K562 (cell line): ENCODE measurements around the gene BMF. TPM values are rescaled to one million over a fixed set of nuclear protein-coding genes. Genes with fewer than 3 reads are reported as not detected.

ENCODE experiments used
- ATAC-seq: fragments of 200-7000 bp; cut with Tn5 transposase; 3 replicates; pipeline ENCODE4 v1.9.1; 2020; ENCODE audit warnings: moderate library complexity
- BruUV-seq: library from RNA; stranded (reverse); fragments of 400-500 nt; replicated peaks from 2 replicates; lab custom pipeline; 2021; lab: Mats Ljungman, UMichigan
- CTCF ChIA-PET: fragments of 300-600 bp; formaldehyde crosslinking; extraction: SDS; loops from one replicate; lab custom pipeline; 2021; ENCODE audit warnings: low intra/inter-chr PET ratio; lab: Yijun Ruan, JAX
- POLR2A ChIA-PET: fragments of 300-600, 350-650 bp; sonication (Branson Sonifier 250); formaldehyde crosslinking; extraction: SDS; loops from one replicate; lab custom pipeline; 2021; ENCODE audit warnings: antibody characterized with exemption, inconsistent platforms; lab: Yijun Ruan, JAX
- DNase-seq, 4 experiments: peaks; one replicate each; pipeline versions ENCODE4 v3.0.0 to v3.0.0-alpha.2; 2011 to 2018; ENCODE audit warnings: low spot score in 3 of 4, mixed read lengths in 3 of 4; ENCODE audit errors: extremely low read depth in 1 of 4
- FAIRE-seq: peaks from 2 replicates; lab custom pipeline; 2011; peaks lifted over from hg19 to GRCh38; lab: Jason Lieb, UNC
- H2AFZ ChIP-seq: 2 replicates; pipeline ENCODE4 v1.6.0; 2011; ENCODE audit warnings: low read depth, low read length, control low read depth, inconsistent platforms
- H3K27ac ChIP-seq: fragments of 200-600 bp; 3 replicates; pipeline ENCODE4 v1.8.0; 2011; ENCODE audit warnings: low read depth, mild to moderate bottlenecking, control low read depth, inconsistent platforms, low read length, moderate library complexity, mixed read lengths; ENCODE audit errors: extremely low read depth
- H3K27me3 ChIP-seq, 2 experiments: fragments of 300-600 bp in 1 of 2; 2 replicates in 1 of 2; 3 replicates in 1 of 2; pipeline versions ENCODE4 v1.6.0 to v1.8.0; 2011; ENCODE audit warnings: inconsistent platforms in 2 of 2, low read length in 2 of 2, mild to moderate bottlenecking in 1 of 2, mixed read lengths in 1 of 2, moderate library complexity in 1 of 2; ENCODE audit not compliant: control insufficient read depth in 2 of 2, insufficient read depth in 2 of 2
- H3K36me3 ChIP-seq: fragments of 300-600 bp; 3 replicates; pipeline ENCODE4 v1.8.0; 2011; ENCODE audit warnings: mild to moderate bottlenecking, low read length, inconsistent platforms; ENCODE audit not compliant: control insufficient read depth, insufficient read depth
- H3K4me1 ChIP-seq, 2 experiments: fragments of 200-600 bp in 1 of 2; replicated peaks in 1 of 2; 2 replicates in 1 of 2; 3 replicates in 1 of 2; pipeline versions ENCODE4 v1.5.1 to v1.8.0; 2011; ENCODE audit warnings: inconsistent platforms in 2 of 2, low read length in 2 of 2, mild to moderate bottlenecking in 1 of 2, mixed read lengths in 1 of 2, moderate library complexity in 1 of 2; ENCODE audit not compliant: control insufficient read depth in 2 of 2, insufficient read depth in 2 of 2
- H3K4me2 ChIP-seq: 2 replicates; pipeline ENCODE4 v1.6.1; 2011; ENCODE audit warnings: low read length, control low read depth, inconsistent platforms, mixed read lengths; ENCODE audit not compliant: insufficient read depth
- H3K4me3 ChIP-seq: fragments of 200-600 bp; sonication (generic), shearing (Covaris generic); 2 replicates; pipeline ENCODE4 v1.5.1; 2016; ENCODE audit warnings: control low read depth, inconsistent platforms
- H3K79me2 ChIP-seq: fragments of 200-600 bp; 3 replicates; pipeline ENCODE4 v1.8.0; 2011; ENCODE audit warnings: low read length, inconsistent platforms; ENCODE audit not compliant: control insufficient read depth, insufficient read depth
- H3K9ac ChIP-seq, 2 experiments: 2 replicates each; pipeline versions ENCODE4 v1.6.0 to v1.6.1; 2011; ENCODE audit warnings: low read depth in 2 of 2, low read length in 2 of 2, control low read depth in 1 of 2, inconsistent platforms in 1 of 2, mild to moderate bottlenecking in 1 of 2, mixed read lengths in 1 of 2; ENCODE audit not compliant: insufficient read depth in 1 of 2
- H3K9me1 ChIP-seq: one replicate; pipeline ENCODE4 v1.6.0; 2011; ENCODE audit warnings: inconsistent platforms, mild to moderate bottlenecking, low read length, moderate library complexity; ENCODE audit not compliant: control insufficient read depth, insufficient read depth
- H3K9me3 ChIP-seq: replicated peaks from 2 replicates; pipeline ENCODE4 v1.5.1; 2011; ENCODE audit warnings: low read depth, low read length, inconsistent platforms; ENCODE audit not compliant: control insufficient read depth, insufficient read depth
- H4K20me1 ChIP-seq: replicated peaks from 2 replicates; pipeline ENCODE4 v1.6.1; 2011; ENCODE audit warnings: low read length, inconsistent platforms, mixed read lengths; ENCODE audit not compliant: control insufficient read depth, insufficient read depth
- ATF3 ChIP-seq, 2 experiments: fragments of 450-650 bp in 1 of 2; sonication (generic) in 1 of 2; formaldehyde crosslinking in 1 of 2; IDR thresholded peaks in 1 of 2; conservative IDR thresholded peaks in 1 of 2; 2 replicates each; pipeline versions ENCODE4 v1.6.1 to v1.8.1; 2016 to 2023; ENCODE audit warnings: mild to moderate bottlenecking in 2 of 2, moderate library complexity in 2 of 2, inconsistent platforms in 1 of 2, missing genetic modification reagents in 1 of 2
- KDM2B ChIP-seq: fragments of 250-450 bp; sonication (Bioruptor Pico); IDR thresholded peaks from 2 replicates; pipeline ENCODE4 v1.8.0; 2021; ENCODE audit warnings: mild to moderate bottlenecking, moderate library complexity
- PYGO2 ChIP-seq: fragments of 450-650 bp; IDR thresholded peaks from 2 replicates; pipeline ENCODE4 v1.6.1; 2016; ENCODE audit warnings: mild to moderate bottlenecking, missing genetic modification characterization, moderate library complexity, missing compliant biosample characterization
- RBM25 ChIP-seq: fragments of 200-400 bp; formaldehyde crosslinking; IDR thresholded peaks from 2 replicates; pipeline ENCODE4 v1.6.1; 2018; ENCODE audit warnings: low read length, low read depth, moderate library complexity; ENCODE audit not compliant: severe bottlenecking
- SP1 ChIP-seq: sonication (generic); formaldehyde crosslinking; IDR thresholded peaks from 2 replicates; pipeline ENCODE4 v1.8.1; 2022; ENCODE audit warnings: mild to moderate bottlenecking, missing genetic modification reagents
- WGBS: fragments of 100-300 bp; shearing (Covaris generic); methylation state at CpG from one replicate; pipeline ENCODE4 v1.1.6; 2016; ENCODE audit warnings: low coverage, mixed read lengths; ENCODE audit not compliant: insufficient coverage; ENCODE audit errors: missing lambda C conversion rate; 5-methylcytosine and 5-hydroxymethylcytosine counted together
- in situ Hi-C: fragments of 300-500 bp; cut with MboI; formaldehyde crosslinking; loops from 4 replicates; pipeline ENCODE4 v1.15.0; 2018; ENCODE audit warnings: inconsistent platforms, mixed read lengths
- intact Hi-C: fragments of 100-400 bp; cut with micrococcal nuclease; formaldehyde crosslinking; loops from 2 replicates; pipeline ENCODE4 v1.14.2; 2022
- polyA plus RNA-seq, 8 experiments: library from polyadenylated mRNA; depleted of rRNA in 4 of 8; stranded (reverse) in 5 of 8; unstranded in 3 of 8; fragments of >200 nt; fragmentation: Nextera tagmentation in 2 of 8; fragmentation: Illumina TruSeq in 1 of 8; extraction: Ambion mirVana in 2 of 8; extraction: Trizol in 1 of 8; gene quantifications; 2 replicates each; pipeline versions ENCODE4 v1.2.1 to v1.2.3, GENCODE V29; 2011 to 2014; ENCODE audit warnings: inconsistent platforms in 1 of 8, missing spikeins in 1 of 8
- total RNA-seq, 7 experiments: library from RNA; depleted of rRNA in 6 of 7; stranded (reverse); fragments of >200 nt in 6 of 7; fragmentation: Illumina TruSeq in 2 of 7; extraction: Trizol in 2 of 7; gene quantifications; 2 replicates each; pipeline versions ENCODE4 v1.2.1 to v1.2.3, GENCODE V29; 2011 to 2021; ENCODE audit warnings: low replicate concordance in 1 of 7

The BMF gene
- total and polyA plus RNA-seq, 9 of the 15 experiments (the other 6 are each of a cell fraction or from before 2014, with no cell fraction given): 0.25 to 0.91 (median 0.59) TPM; not detected in 2

DNA sequence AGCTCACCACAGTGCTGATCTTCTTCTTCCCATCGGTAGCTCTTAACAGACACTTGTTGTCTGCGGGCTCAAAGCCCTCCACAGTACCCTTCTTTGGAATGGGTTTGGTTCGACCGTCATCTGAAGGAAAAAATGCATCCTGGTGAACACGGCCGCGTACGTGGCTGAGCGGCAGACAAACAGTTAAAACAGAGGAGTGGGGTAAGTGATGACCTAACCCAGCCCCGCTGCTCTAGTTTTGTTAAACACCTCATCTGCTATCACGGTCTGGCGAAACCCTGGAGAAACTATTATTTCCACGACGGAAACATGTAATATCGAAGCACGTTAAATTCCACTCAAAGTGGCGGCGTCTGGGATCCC lies 70.4 kb downstream of the BMF start:
- H3K79me2 ChIP-seq: peaks cover 39% of the 10 kb centered on the region
- intact Hi-C loops: no loop called here
- H3K27me3 ChIP-seq: no peaks in the 10 kb centered on the region
- peak in 1 of 4 experiments; percentile 35 for DNase-seq
- in situ Hi-C loops: no loop called here
- TF ChIP-seq PYGO2 (tag): no peak
- TF ChIP-seq RBM25: peak; percentile 66
- 0 out of 2 replicates have a peak, but pooled peaks have one; percentile 47 for TF ChIP-seq KDM2B (CRISPR knock-in tag)
- peak; percentile 63 for TF ChIP-seq ATF3 (IDR thresholded peaks at IDR 0.05)
- TF ChIP-seq ATF3 (CRISPR knock-in tag; conservative IDR thresholded peaks at IDR 0.05): no peak
- peak; percentile 16; the same call in 1 of the 2 replicates for TF ChIP-seq SP1 (CRISPR knock-in tag)
- peak overlapping the region; percentile 93 to 94 for H3K9ac ChIP-seq
- no peak for FAIRE-seq
- ATAC-seq: peak; percentile 11
- H3K9me1 ChIP-seq: no peaks in the 10 kb centered on the region
- H4K20me1 ChIP-seq: no peaks in the 10 kb centered on the region
- peak overlapping the region; percentile 88 for H3K27ac ChIP-seq
- no TSS peak for BruUV-seq
- WGBS: 1% methylated on average over 18 of the region's 18 CpGs
- H2AFZ ChIP-seq: peak overlapping the region; percentile 90
- peak overlapping the region; percentile 100 for H3K4me2 ChIP-seq
- H3K36me3 ChIP-seq: peaks cover 44% of the 10 kb centered on the region
- H3K4me1 ChIP-seq: peaks cover 3 to 15% of the 10 kb centered on the region in 2 experiments; a peak in 4 of 5 replicates
- no peaks in the 10 kb centered on the region for H3K9me3 ChIP-seq
- ChIA-PET CTCF (no interaction called here), POLR2A (interaction anchor here (0.9 to 1.0 kb wide), 2 partner anchors 18 to 235 kb away, joined by 3 to 4 read pairs; no protein-coding TSS in a partner anchor)
- H3K4me3 ChIP-seq: peak overlapping the region; percentile 87

Other genes starting within 250 kb of the BMF start
Only the 7 nearest of the 11 such genes appear.
- 1.1 and 1.8 TPM in 2 replicates for gene GPR176, start 188.6 kb downstream of the BMF start, total RNA-seq (2014; rRNA removed)
- gene GPR176, start 188.6 kb downstream of the BMF start, total RNA-seq (2014; rRNA removed; fragmentation: Illumina TruSeq; extraction: Trizol): 0.76 and 0.86 TPM in 2 replicates
- 0.98 and 1.0 TPM in 2 replicates for gene GPR176, start 188.6 kb downstream of the BMF start, total RNA-seq (2015; rRNA removed; fragmentation: Illumina TruSeq; extraction: Trizol)
- gene GPR176, start 188.6 kb downstream of the BMF start, total RNA-seq (2021): 1.0 and 1.2 TPM in 2 replicates
- 0.03 and 0.24 TPM in 2 replicates for gene GPR176, start 188.6 kb downstream of the BMF start, polyA plus RNA-seq (2011; rRNA removed)
- 0.73 and 0.74 TPM in 2 replicates for gene GPR176, start 188.6 kb downstream of the BMF start, polyA plus RNA-seq (2014; fragmentation: Illumina TruSeq; extraction: Trizol)
- under 1 TPM; 0.24 to 0.34 TPM for gene GPR176, start 188.6 kb downstream of the BMF start, polyA plus RNA-seq (2014; fragmentation: Nextera tagmentation; extraction: Ambion mirVana)
- 0.81 and 0.94 TPM in 2 replicates for gene GPR176, start 188.6 kb downstream of the BMF start, polyA plus RNA-seq (2014; rRNA removed)
- gene EIF2AK4, start 174.8 kb downstream of the BMF start, total RNA-seq (2014; rRNA removed): 24.7 and 32.2 TPM in 2 replicates
- gene EIF2AK4, start 174.8 kb downstream of the BMF start, total RNA-seq (2014; rRNA removed; fragmentation: Illumina TruSeq; extraction: Trizol): 32.9 and 34.8 TPM in 2 replicates
- gene EIF2AK4, start 174.8 kb downstream of the BMF start, total RNA-seq (2015; rRNA removed; fragmentation: Illumina TruSeq; extraction: Trizol): 34.8 and 35.2 TPM in 2 replicates
- gene EIF2AK4, start 174.8 kb downstream of the BMF start, total RNA-seq (2021): 28.2 and 28.7 TPM in 2 replicates
- gene EIF2AK4, start 174.8 kb downstream of the BMF start, polyA plus RNA-seq (2011; rRNA removed): 35.9 and 36.1 TPM in 2 replicates
- gene EIF2AK4, start 174.8 kb downstream of the BMF start, polyA plus RNA-seq (2014; fragmentation: Illumina TruSeq; extraction: Trizol): 30.5 and 37.3 TPM in 2 replicates
- 10 to 100 TPM; 15.9 to 23.1 TPM for gene EIF2AK4, start 174.8 kb downstream of the BMF start, polyA plus RNA-seq (2014; fragmentation: Nextera tagmentation; extraction: Ambion mirVana)
- 28.5 and 29.9 TPM in 2 replicates for gene EIF2AK4, start 174.8 kb downstream of the BMF start, polyA plus RNA-seq (2014; rRNA removed)
- 409 and 442 TPM in 2 replicates for gene SRP14, start 69.7 kb downstream of the BMF start, total RNA-seq (2014; rRNA removed)
- 165 and 189 TPM in 2 replicates for gene SRP14, start 69.7 kb downstream of the BMF start, total RNA-seq (2014; rRNA removed; fragmentation: Illumina TruSeq; extraction: Trizol)
- 167 and 189 TPM in 2 replicates for gene SRP14, start 69.7 kb downstream of the BMF start, total RNA-seq (2015; rRNA removed; fragmentation: Illumina TruSeq; extraction: Trizol)
- gene SRP14, start 69.7 kb downstream of the BMF start, total RNA-seq (2021): 155 and 161 TPM in 2 replicates
- gene SRP14, start 69.7 kb downstream of the BMF start, polyA plus RNA-seq (2011; rRNA removed): 353 and 402 TPM in 2 replicates
- gene SRP14, start 69.7 kb downstream of the BMF start, polyA plus RNA-seq (2014; fragmentation: Illumina TruSeq; extraction: Trizol): 314 and 378 TPM in 2 replicates
- gene SRP14, start 69.7 kb downstream of the BMF start, polyA plus RNA-seq (2014; fragmentation: Nextera tagmentation; extraction: Ambion mirVana): 1,000 to 10,000 TPM; 1,071 to 1,097 TPM
- 657 and 689 TPM in 2 replicates for gene SRP14, start 69.7 kb downstream of the BMF start, polyA plus RNA-seq (2014; rRNA removed)
- gene BUB1B, start 52.2 kb upstream of the BMF start, total RNA-seq (2014; rRNA removed): 73.1 and 79.1 TPM in 2 replicates
- gene BUB1B, start 52.2 kb upstream of the BMF start, total RNA-seq (2014; rRNA removed; fragmentation: Illumina TruSeq; extraction: Trizol): 89.7 and 95.5 TPM in 2 replicates
- 81.0 and 82.2 TPM in 2 replicates for gene BUB1B, start 52.2 kb upstream of the BMF start, total RNA-seq (2015; rRNA removed; fragmentation: Illumina TruSeq; extraction: Trizol)
- 72.8 and 75.6 TPM in 2 replicates for gene BUB1B, start 52.2 kb upstream of the BMF start, total RNA-seq (2021)
- 113 and 118 TPM in 2 replicates for gene BUB1B, start 52.2 kb upstream of the BMF start, polyA plus RNA-seq (2011; rRNA removed)
- 92.6 and 105 TPM in 2 replicates for gene BUB1B, start 52.2 kb upstream of the BMF start, polyA plus RNA-seq (2014; fragmentation: Illumina TruSeq; extraction: Trizol)
- 10 to 100 TPM; 28.7 to 43.3 TPM for gene BUB1B, start 52.2 kb upstream of the BMF start, polyA plus RNA-seq (2014; fragmentation: Nextera tagmentation; extraction: Ambion mirVana)
- 93.4 and 94.2 TPM in 2 replicates for gene BUB1B, start 52.2 kb upstream of the BMF start, polyA plus RNA-seq (2014; rRNA removed)
- 0.08 and 0.09 TPM in 2 replicates for gene PAK6, start 130.2 kb upstream of the BMF start, total RNA-seq (2014; rRNA removed)
- gene PAK6, start 130.2 kb upstream of the BMF start, total RNA-seq (2014; rRNA removed; fragmentation: Illumina TruSeq; extraction: Trizol): 0.22 TPM in 1 of 2 replicates, not detected in the other
- gene PAK6, start 130.2 kb upstream of the BMF start, total RNA-seq (2015; rRNA removed; fragmentation: Illumina TruSeq; extraction: Trizol): 0.08 TPM in 1 of 2 replicates, not detected in the other
- 0.20 and 0.47 TPM in 2 replicates for gene PAK6, start 130.2 kb upstream of the BMF start, total RNA-seq (2021)
- gene PAK6, start 130.2 kb upstream of the BMF start, polyA plus RNA-seq (2011; rRNA removed): 0.28 and 0.74 TPM in 2 replicates
- gene PAK6, start 130.2 kb upstream of the BMF start, polyA plus RNA-seq (2014; fragmentation: Illumina TruSeq; extraction: Trizol): 0.16 and 0.33 TPM in 2 replicates
- gene PAK6, start 130.2 kb upstream of the BMF start, polyA plus RNA-seq (2014; fragmentation: Nextera tagmentation; extraction: Ambion mirVana): under 1 TPM in 1 of 2 experiments, not detected in 1; 0.03 TPM
- gene PAK6, start 130.2 kb upstream of the BMF start, polyA plus RNA-seq (2014; rRNA removed): 0.04 and 0.07 TPM in 2 replicates
- gene ANKRD63, start 174.2 kb upstream of the BMF start, total RNA-seq (2014; rRNA removed): 2.0 and 2.5 TPM in 2 replicates
- gene ANKRD63, start 174.2 kb upstream of the BMF start, total RNA-seq (2014; rRNA removed; fragmentation: Illumina TruSeq; extraction: Trizol): not detected in 2 replicates
- not detected in 2 replicates for gene ANKRD63, start 174.2 kb upstream of the BMF start, total RNA-seq (2015; rRNA removed; fragmentation: Illumina TruSeq; extraction: Trizol)
- gene ANKRD63, start 174.2 kb upstream of the BMF start, total RNA-seq (2021): 1.8 and 2.5 TPM in 2 replicates
- 0.19 TPM in 1 of 2 replicates, not detected in the other for gene ANKRD63, start 174.2 kb upstream of the BMF start, polyA plus RNA-seq (2011; rRNA removed)
- gene ANKRD63, start 174.2 kb upstream of the BMF start, polyA plus RNA-seq (2014; fragmentation: Illumina TruSeq; extraction: Trizol): not detected in 2 replicates
- gene ANKRD63, start 174.2 kb upstream of the BMF start, polyA plus RNA-seq (2014; fragmentation: Nextera tagmentation; extraction: Ambion mirVana): not detected
- gene ANKRD63, start 174.2 kb upstream of the BMF start, polyA plus RNA-seq (2014; rRNA removed): 0.63 and 1.3 TPM in 2 replicates
- gene PLCB2, start 199.1 kb upstream of the BMF start, total RNA-seq (2014; rRNA removed): 6.9 and 7.1 TPM in 2 replicates
- 3.4 and 4.1 TPM in 2 replicates for gene PLCB2, start 199.1 kb upstream of the BMF start, total RNA-seq (2014; rRNA removed; fragmentation: Illumina TruSeq; extraction: Trizol)
- 10.0 and 10.8 TPM in 2 replicates for gene PLCB2, start 199.1 kb upstream of the BMF start, total RNA-seq (2015; rRNA removed; fragmentation: Illumina TruSeq; extraction: Trizol)
- gene PLCB2, start 199.1 kb upstream of the BMF start, total RNA-seq (2021): 11.2 and 11.6 TPM in 2 replicates
- gene PLCB2, start 199.1 kb upstream of the BMF start, polyA plus RNA-seq (2011; rRNA removed): 8.0 and 25.4 TPM in 2 replicates
- gene PLCB2, start 199.1 kb upstream of the BMF start, polyA plus RNA-seq (2014; fragmentation: Illumina TruSeq; extraction: Trizol): 9.0 and 9.5 TPM in 2 replicates
- under 1 TPM; 0.37 to 0.59 TPM for gene PLCB2, start 199.1 kb upstream of the BMF start, polyA plus RNA-seq (2014; fragmentation: Nextera tagmentation; extraction: Ambion mirVana)
- gene PLCB2, start 199.1 kb upstream of the BMF start, polyA plus RNA-seq (2014; rRNA removed): 12.3 and 13.2 TPM in 2 replicates